ENCODE data around the gene WRNIP1.

WRNIP1 gene

DNA sequence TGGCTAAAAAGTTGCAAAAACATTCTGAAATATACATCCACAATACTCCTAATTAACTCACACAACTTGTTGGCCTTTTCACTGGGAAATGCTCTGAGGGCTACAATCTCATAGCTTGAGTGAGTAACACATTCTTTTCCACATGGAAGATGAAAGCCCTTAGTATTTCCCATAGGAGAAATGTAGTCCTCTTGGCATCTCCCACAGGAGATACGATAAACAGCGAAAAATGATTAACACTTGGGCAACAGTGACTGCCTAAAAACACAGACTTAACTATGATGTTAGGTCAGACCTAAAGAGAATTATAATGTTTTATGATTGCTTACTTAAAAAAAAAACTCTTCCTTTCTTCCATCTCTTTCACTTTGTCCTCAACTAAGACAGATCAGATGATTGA, 23.4 kb upstream of the WRNIP1 start:
- no peak for DNase-seq

DNA sequence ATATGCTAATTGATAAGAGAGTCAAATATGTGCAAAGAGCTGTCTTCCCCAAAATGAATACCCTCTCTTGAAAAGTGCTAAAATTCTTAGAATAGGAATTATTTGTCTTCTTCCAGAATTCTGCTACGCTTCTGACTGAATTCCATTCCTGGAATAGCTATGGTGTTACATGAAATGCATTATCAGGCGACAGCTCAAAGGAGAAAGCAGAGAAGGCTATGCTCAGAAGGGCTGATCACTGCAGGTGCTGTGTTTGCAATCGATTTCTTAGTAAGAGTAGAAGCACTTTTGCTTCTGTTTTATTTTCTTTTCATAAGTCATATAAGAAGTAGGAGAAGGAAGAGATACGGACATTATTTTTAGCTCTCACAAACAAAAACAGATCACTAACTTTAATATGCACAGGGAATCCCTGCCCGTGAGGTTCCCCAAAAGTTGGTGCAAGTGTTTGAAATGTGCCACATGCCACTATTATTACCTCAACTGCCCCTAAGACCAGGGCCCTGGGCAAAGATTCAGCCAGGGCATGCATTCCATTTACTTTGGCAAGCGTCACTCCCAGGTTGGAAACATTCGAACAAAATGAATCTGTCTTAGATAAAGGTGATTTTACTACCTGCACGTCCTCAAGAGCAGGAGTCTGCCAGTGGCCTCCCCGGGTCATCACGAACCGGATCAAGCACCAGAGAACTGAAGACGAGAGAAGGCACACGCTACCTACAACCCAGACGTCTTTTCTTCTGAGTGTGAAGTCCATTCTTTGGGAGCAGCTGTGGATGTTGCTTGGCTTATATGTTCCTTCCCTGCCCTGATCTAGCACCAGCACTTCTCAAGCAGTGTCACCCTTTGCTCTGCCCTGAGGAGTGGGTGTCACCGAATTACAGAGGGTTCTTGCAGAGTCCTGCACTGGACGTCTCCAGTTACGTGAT, 21.6 kb upstream of the WRNIP1 start:
- DNase-seq: no peak

GRCh38 chr6:2744209-2744771, 20.9 kb upstream of the WRNIP1 start:
- peak; percentile 39 for DNase-seq

- no peak for DNase-seq
These were observed 20.4 kb upstream of the WRNIP1 start for GRCh38 chr6:2744778-2745177.

- no peak for DNase-seq
These were observed 19.9 kb upstream of the WRNIP1 start for GRCh38 chr6:2745246-2745645.

DNA sequence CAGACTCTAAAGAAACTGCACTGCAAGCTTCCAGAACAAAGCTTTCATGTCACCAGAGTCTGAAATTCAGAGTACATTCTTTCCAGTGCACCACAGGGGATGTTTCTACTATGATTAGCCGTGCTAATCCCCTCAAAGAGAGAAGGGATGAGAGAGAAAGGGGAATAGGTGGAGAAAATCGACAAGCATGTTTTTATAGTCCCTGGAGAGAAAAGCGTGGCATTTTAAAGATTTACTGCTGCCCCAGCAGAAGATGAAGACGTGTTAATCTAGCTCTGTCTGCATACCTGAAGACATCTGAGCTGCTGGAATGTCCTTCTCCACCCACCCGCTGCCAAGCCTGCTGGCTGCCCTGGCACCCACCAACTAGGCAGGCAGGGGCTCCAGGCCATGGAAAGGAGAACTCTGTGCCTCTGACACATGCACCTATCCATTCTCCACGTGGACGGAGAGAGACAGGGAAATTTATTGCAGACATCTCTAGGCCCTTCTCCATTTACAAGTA, 18.6 kb upstream of the WRNIP1 start:
- DNase-seq: no peak

GRCh38 chr6:2748183-2748582, 17.0 kb upstream of the WRNIP1 start:
- DNase-seq: no peak

- DNase-seq: peak; percentile 74
These were observed 15.1 kb upstream of the WRNIP1 start for GRCh38 chr6:2749969-2750600.

- no peak for DNase-seq
These were observed 14.4 kb upstream of the WRNIP1 start, which contains the start of gene MYLK4 for GRCh38 chr6:2750832-2751231. Gene MYLK4 (minus strand): TSS chr6:2750922. CDS start chr6:2749294, 1,628 bp downstream.

GRCh38 chr6:2751871-2752270, 13.3 kb upstream of the WRNIP1 start:
- no peak for DNase-seq

DNA sequence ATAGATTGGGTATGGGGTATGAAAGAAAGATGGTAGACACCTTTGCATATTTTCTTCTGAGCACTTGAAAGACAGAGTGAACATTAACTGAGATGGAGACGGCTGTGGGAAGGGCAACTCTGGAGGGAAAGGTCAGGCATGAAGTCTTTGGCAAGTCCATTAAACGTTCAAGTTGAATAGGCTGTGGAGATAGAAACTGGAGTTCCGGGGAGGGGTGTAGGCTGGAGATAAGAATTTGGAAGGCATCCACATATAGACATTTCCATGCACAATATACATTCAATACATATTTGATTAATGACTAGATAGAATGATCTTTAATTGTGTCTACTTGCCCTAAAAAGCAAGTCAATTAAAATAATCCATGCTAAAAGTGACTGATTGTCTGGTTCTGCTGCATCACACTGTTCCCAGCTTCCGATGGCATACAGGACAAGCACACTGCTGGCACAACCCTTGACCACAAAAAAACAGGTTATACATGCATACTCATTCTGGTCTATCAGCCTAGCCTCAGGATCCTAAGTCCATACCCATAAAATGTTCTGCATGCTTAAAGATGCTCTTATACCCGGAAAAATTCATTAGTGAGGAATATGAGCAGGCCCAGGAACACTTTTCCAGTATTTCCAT, 12.6 kb upstream of the WRNIP1 start:
- peak; percentile 25 for DNase-seq

DNA sequence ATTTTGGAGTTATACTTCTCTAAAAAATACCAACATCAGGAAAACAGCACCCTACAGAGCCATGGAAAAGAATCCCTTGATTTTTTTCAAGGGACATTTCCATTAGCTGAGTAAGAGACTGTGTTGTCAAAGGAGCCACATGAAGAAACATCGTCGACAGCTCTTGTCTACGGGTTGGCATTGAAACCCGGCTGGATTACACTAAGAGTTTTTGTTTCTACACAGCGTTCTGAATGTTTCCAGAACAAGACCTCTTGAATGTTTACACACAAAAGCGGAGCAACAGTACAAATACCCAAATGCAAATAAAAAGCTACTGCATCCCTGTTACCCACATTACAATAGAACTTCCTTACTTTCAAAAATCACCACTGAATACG, 12.1 kb upstream of the WRNIP1 start:
- DNase-seq: peak; percentile 54

GRCh38 chr6:2753743-2754142, 11.4 kb upstream of the WRNIP1 start:
- DNase-seq: no peak

GRCh38 chr6:2754393-2754792, 10.8 kb upstream of the WRNIP1 start:
- no peak for DNase-seq

GRCh38 chr6:2754911-2755310, 10.3 kb upstream of the WRNIP1 start:
- no peak for DNase-seq

DNA sequence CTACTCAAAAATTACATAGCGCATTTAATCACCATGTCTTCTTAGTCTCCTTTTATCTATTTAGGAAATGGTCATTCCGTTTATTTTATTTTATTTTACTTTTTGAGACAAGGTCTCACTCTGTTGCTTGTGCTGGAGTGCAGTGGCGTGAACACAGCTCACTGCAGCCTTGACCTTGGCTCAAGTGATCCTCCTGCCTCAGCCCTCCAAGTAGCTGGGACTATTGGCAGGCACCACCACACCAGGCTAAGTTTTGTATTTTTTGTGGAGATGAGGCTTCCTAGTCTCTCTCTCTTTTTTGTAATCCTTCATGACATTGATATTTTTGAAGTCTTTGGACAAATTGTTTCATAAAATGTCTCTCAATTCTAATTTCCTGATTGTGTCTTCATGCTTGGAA, 9.7 kb upstream of the WRNIP1 start:
- no peak for DNase-seq

DNA sequence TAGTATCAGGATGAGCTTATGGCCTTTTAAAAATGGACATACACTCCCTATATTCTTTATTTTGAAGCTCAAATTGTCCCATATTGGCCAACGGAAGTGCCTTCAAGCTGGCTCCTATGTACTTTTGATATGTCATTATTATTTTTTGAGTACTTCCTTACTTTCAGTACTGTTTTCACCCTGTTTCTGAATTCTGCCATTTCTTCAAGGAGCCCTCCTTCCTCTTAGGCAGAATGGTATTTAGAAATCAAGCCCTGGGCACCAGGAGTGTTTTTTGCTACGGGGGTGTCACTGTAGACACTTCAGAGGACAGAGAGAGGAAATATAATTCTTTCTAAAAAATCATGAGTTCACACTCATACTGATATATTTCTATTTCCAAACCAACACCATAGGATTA, 9.0 kb upstream of the WRNIP1 start:
- DNase-seq: no peak

GRCh38 chr6:2756687-2757224, 8.4 kb upstream of the WRNIP1 start:
- no peak for DNase-seq

- DNase-seq: no peak
These were observed 6.2 kb upstream of the WRNIP1 start for GRCh38 chr6:2758980-2759379.

DNA sequence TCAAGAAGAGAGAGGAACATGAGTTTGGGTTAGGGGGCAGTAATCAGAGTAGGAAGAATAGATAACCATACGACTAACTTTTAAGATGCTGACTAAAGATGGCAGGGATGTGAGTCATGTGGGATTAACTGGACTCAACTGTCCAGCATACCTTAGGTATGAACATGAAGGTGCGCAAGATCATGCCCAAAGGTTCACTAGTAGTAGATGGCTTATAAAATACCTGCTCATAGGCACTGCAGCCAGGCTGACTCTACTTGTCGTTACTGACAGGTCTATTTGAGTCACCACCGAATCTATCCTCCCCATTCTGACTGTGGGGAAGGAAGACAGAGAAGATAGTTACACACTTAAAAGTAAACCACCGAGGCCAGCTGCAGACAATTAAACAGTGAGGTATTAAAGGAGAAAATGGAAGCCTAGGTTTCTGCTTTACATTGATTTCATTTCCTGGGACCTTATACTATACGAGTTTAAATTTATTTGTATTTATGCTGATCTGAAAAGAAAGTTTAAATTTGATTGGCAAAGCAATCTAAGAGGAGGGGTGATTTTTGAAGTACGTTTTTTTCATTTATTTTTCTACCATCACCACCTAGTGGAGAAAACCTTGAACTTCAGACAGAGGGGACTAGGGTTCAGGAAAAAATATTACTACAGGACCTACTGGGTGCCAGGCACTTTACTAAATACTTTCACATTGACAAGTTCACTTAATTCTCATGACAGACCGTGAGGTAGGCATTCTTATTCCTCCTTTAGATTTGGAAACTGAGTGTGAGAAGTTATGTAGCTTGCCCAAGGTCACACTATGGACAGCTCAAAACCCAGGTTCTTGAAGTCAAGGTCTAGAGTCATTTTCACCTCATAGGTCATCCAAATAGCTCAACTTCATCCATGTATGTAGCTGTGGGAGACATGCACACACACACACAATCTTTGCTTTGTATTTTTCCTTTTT, 4.0 kb upstream of the WRNIP1 start:
- peak; percentile 30 for DNase-seq

GRCh38 chr6:2762868-2763267, 2.3 kb upstream of the WRNIP1 start:
- DNase-seq: peak; percentile 43

GRCh38 chr6:2763345-2763841, 1.8 kb upstream of the WRNIP1 start:
- no peak for DNase-seq
